Mesenchymal stem cell (in vitro differentiated cells and primary cell): Measurements from ENCODE around the gene EXOC6.
A peak's percentile ranks its signal among the peaks of the same experiment; 100 is the strongest.

Experiments used
- DNase-seq: peaks from one replicate; pipeline ENCODE4 v3.0.0-alpha.2; 2013
- H2AFZ ChIP-seq: one replicate; pipeline ENCODE4 v1.6.1; 2013; ENCODE audit warnings: low read depth, mild to moderate bottlenecking, control low read depth, inconsistent platforms, low read length, moderate library complexity
- H2AK5ac ChIP-seq: 2 replicates; pipeline ENCODE4 v1.6.1; 2013; ENCODE audit warnings: low read length, moderate library complexity, mild to moderate bottlenecking, inconsistent platforms; ENCODE audit not compliant: severe bottlenecking
- H2BK120ac ChIP-seq: one replicate; pipeline ENCODE4 v1.6.1; 2013; ENCODE audit warnings: low read depth, mild to moderate bottlenecking, inconsistent platforms, low read length, moderate library complexity
- H2BK12ac ChIP-seq, 2 experiments: one replicate each; pipeline ENCODE4 v1.6.1; 2013; ENCODE audit warnings: inconsistent platforms in 2 of 2, low read length in 2 of 2, mild to moderate bottlenecking in 2 of 2, moderate library complexity in 2 of 2, control low read depth in 1 of 2
- H2BK15ac ChIP-seq: one replicate; pipeline ENCODE4 v1.6.1; 2013; ENCODE audit warnings: mild to moderate bottlenecking, low read depth, inconsistent platforms; ENCODE audit not compliant: poor library complexity, severe bottlenecking
- H2BK5ac ChIP-seq: 2 replicates; pipeline ENCODE4 v1.6.1; 2013; ENCODE audit warnings: low read depth, mild to moderate bottlenecking, low read length, control low read depth, inconsistent platforms; ENCODE audit not compliant: poor library complexity, severe bottlenecking
- H3K14ac ChIP-seq, 2 experiments: one replicate each; pipeline ENCODE4 v1.6.1; 2013; ENCODE audit warnings: inconsistent platforms in 2 of 2, low read length in 2 of 2, control low read depth in 1 of 2, mild to moderate bottlenecking in 1 of 2, moderate library complexity in 1 of 2
- H3K18ac ChIP-seq, 2 experiments: one replicate each; pipeline ENCODE4 v1.6.1; 2013; ENCODE audit warnings: inconsistent platforms in 2 of 2, low read length in 2 of 2, control low read depth in 1 of 2, low read depth in 1 of 2, mild to moderate bottlenecking in 1 of 2
- H3K23ac ChIP-seq, 2 experiments: one replicate each; pipeline ENCODE4 v1.6.1; 2013; ENCODE audit warnings: inconsistent platforms in 2 of 2, low read length in 2 of 2, mild to moderate bottlenecking in 2 of 2, moderate library complexity in 2 of 2, control low read depth in 1 of 2
- H3K27ac ChIP-seq: 2 replicates; pipeline ENCODE4 v1.5.1; 2013; ENCODE audit warnings: mild to moderate bottlenecking, moderate library complexity, low read length, control low read depth, inconsistent platforms; ENCODE audit not compliant: poor library complexity, severe bottlenecking
- H3K27me3 ChIP-seq, 2 experiments: 2 replicates each; pipeline versions ENCODE4 v1.6.1 to v1.7.0; 2013; ENCODE audit warnings: low read length in 2 of 2, mild to moderate bottlenecking in 2 of 2, moderate library complexity in 2 of 2, control low read depth in 1 of 2, inconsistent platforms in 1 of 2; ENCODE audit not compliant: control insufficient read depth in 1 of 2, insufficient read depth in 1 of 2
- H3K36me3 ChIP-seq, 2 experiments: 2 replicates each; pipeline versions ENCODE4 v1.6.1 to v1.7.0; 2013; ENCODE audit warnings: low read length in 2 of 2, control low read depth in 1 of 2, inconsistent platforms in 1 of 2, low read depth in 1 of 2, mild to moderate bottlenecking in 1 of 2; ENCODE audit not compliant: insufficient read depth in 2 of 2, control insufficient read depth in 1 of 2
- H3K4ac ChIP-seq, 2 experiments: one replicate each; pipeline ENCODE4 v1.6.1; 2013; ENCODE audit warnings: inconsistent platforms in 2 of 2, low read length in 2 of 2, mild to moderate bottlenecking in 2 of 2, moderate library complexity in 2 of 2, control low read depth in 1 of 2, low read depth in 1 of 2
- H3K4me1 ChIP-seq: 2 replicates; pipeline ENCODE4 v1.6.1; 2013; ENCODE audit warnings: low read depth, low read length, control low read depth; ENCODE audit not compliant: control insufficient read depth, insufficient read depth
- H3K4me2 ChIP-seq: 2 replicates; pipeline ENCODE4 v1.6.1; 2013; ENCODE audit warnings: low read length, mild to moderate bottlenecking, inconsistent platforms; ENCODE audit not compliant: poor library complexity, severe bottlenecking
- H3K4me3 ChIP-seq, 2 experiments: 2 replicates each; pipeline versions ENCODE4 v1.5.1 to v1.7.0; 2013; ENCODE audit warnings: low read length in 2 of 2, mild to moderate bottlenecking in 2 of 2, control low read depth in 1 of 2, low read depth in 1 of 2; ENCODE audit not compliant: insufficient read depth in 1 of 2
- H3K79me1 ChIP-seq: replicated peaks from 2 replicates; pipeline ENCODE4 v1.6.1; 2013; ENCODE audit warnings: mild to moderate bottlenecking, control low read depth, low read length, inconsistent platforms; ENCODE audit not compliant: poor library complexity, severe bottlenecking
- H3K9ac ChIP-seq: 2 replicates; pipeline ENCODE4 v1.7.0; 2013; ENCODE audit warnings: mild to moderate bottlenecking, low read length, moderate library complexity
- H3K9me3 ChIP-seq: 2 replicates; pipeline ENCODE4 v1.7.0; 2013; ENCODE audit warnings: mild to moderate bottlenecking, low read length; ENCODE audit not compliant: control insufficient read depth
- H4K8ac ChIP-seq: one replicate; pipeline ENCODE4 v1.6.1; 2013; ENCODE audit warnings: inconsistent platforms, mild to moderate bottlenecking, low read length, moderate library complexity
- H4K91ac ChIP-seq: one replicate; pipeline ENCODE4 v1.6.1; 2013; ENCODE audit warnings: mild to moderate bottlenecking, low read length, inconsistent platforms
- WGBS: methylation state at CpG from one replicate; pipeline ENCODE4 v1.1.7; 2013; ENCODE audit warnings: mixed read lengths; 5-methylcytosine and 5-hydroxymethylcytosine counted together

Gene EXOC6

GRCh38 chr10:93063977-93064660 is 215.8 kb downstream of the EXOC6 start:
- Histone ChIP-seq H2BK120ac (no peak overlapping the region), H2BK5ac (no peak overlapping the region), H3K18ac (no peak overlapping the region), H3K27me3 (peaks cover 93 to 100% of the 10 kb centered on the region in 2 experiments), H4K91ac (no peak overlapping the region), H3K4me1 (peaks cover 43% of the 10 kb centered on the region), H3K14ac (no peak overlapping the region), H3K4me2 (no peak overlapping the region), H2AFZ (no peak overlapping the region), H2BK12ac (no peak overlapping the region), H3K79me1 (no peaks in the 10 kb centered on the region), H3K4ac (no peak overlapping the region), H3K4me3 (no peak overlapping the region), H3K23ac (no peak overlapping the region), H4K8ac (no peak overlapping the region), H2BK15ac (no peak overlapping the region), H3K36me3 (peaks cover 0 to 3% of the 10 kb centered on the region in 2 experiments), H3K9me3 (no peaks in the 10 kb centered on the region), H3K9ac (no peak overlapping the region), H2AK5ac (no peak overlapping the region), H3K27ac (no peak overlapping the region)
- 65% methylated on average over 9 of the region's 9 CpGs for WGBS
- no peak for DNase-seq

- Histone ChIP-seq H3K36me3 (peaks cover 0 to 3% of the 10 kb centered on the region in 2 experiments), H3K23ac (no peak overlapping the region), H3K18ac (no peak overlapping the region), H3K4me2 (no peak overlapping the region), H2BK15ac (no peak overlapping the region), H3K79me1 (no peaks in the 10 kb centered on the region), H2AFZ (no peak overlapping the region), H3K27ac (no peak overlapping the region), H3K14ac (no peak overlapping the region), H4K91ac (no peak overlapping the region), H3K9ac (no peak overlapping the region), H2BK12ac (no peak overlapping the region), H2AK5ac (no peak overlapping the region), H3K9me3 (no peaks in the 10 kb centered on the region), H3K4me3 (no peak overlapping the region), H3K27me3 (peaks cover 97 to 100% of the 10 kb centered on the region in 2 experiments), H4K8ac (peak overlapping the region; percentile 46), H2BK5ac (no peak overlapping the region), H2BK120ac (no peak overlapping the region), H3K4me1 (peaks cover 43% of the 10 kb centered on the region), H3K4ac (no peak overlapping the region)
- DNase-seq, result no peak
- 52% methylated on average over 10 of the region's 12 CpGs for WGBS
These were observed 216.7 kb downstream of the EXOC6 start for GRCh38 chr10:93064874-93065660.

- H3K4ac ChIP-seq, result no peak overlapping the region
- H2AK5ac ChIP-seq, result no peak overlapping the region
- no peak overlapping the region for H2BK15ac ChIP-seq
- H4K8ac ChIP-seq, result peak overlapping the region; percentile 46
- no peak overlapping the region for H3K27ac ChIP-seq
- H3K9me3 ChIP-seq, result no peaks in the 10 kb centered on the region
- H3K27me3 ChIP-seq, result peaks cover 97 to 100% of the 10 kb centered on the region in 2 experiments
- peak overlapping the region in 1 of 2 experiments; percentile 32 for H3K23ac ChIP-seq
- 4% methylated on average over 67 of the region's 81 CpGs for WGBS
- peaks cover 35% of the 10 kb centered on the region for H3K4me1 ChIP-seq
- no peak overlapping the region for H3K14ac ChIP-seq
- H2BK12ac ChIP-seq, result no peak overlapping the region
- no peak overlapping the region for H2AFZ ChIP-seq
- no peaks in the 10 kb centered on the region for H3K79me1 ChIP-seq
- peaks cover 0 to 3% of the 10 kb centered on the region in 2 experiments for H3K36me3 ChIP-seq
- DNase-seq, result no peak
- no peak overlapping the region for H3K9ac ChIP-seq
- H3K18ac ChIP-seq, result no peak overlapping the region
- H3K4me3 ChIP-seq, result no peak overlapping the region
- H3K4me2 ChIP-seq, result peak overlapping the region; percentile 29
- H2BK120ac ChIP-seq, result no peak overlapping the region
- H2BK5ac ChIP-seq, result no peak overlapping the region
- H4K91ac ChIP-seq, result no peak overlapping the region
These were observed 217.6 kb downstream of the EXOC6 start for GRCh38 chr10:93065675-93066543.

- 44% methylated on average over 4 of the region's 11 CpGs for WGBS
- no peak for DNase-seq
- H3K4me2 ChIP-seq, result no peak overlapping the region
- H3K23ac ChIP-seq, result no peak overlapping the region
- no peak overlapping the region for H3K9ac ChIP-seq
- H2BK15ac ChIP-seq, result no peak overlapping the region
- H3K9me3 ChIP-seq, result no peaks in the 10 kb centered on the region
- H3K27me3 ChIP-seq, result peaks cover 96 to 98% of the 10 kb centered on the region in 2 experiments
- no peak overlapping the region for H2BK12ac ChIP-seq
- H4K8ac ChIP-seq, result no peak overlapping the region
- H3K4ac ChIP-seq, result no peak overlapping the region
- no peak overlapping the region for H3K18ac ChIP-seq
- H3K79me1 ChIP-seq, result no peaks in the 10 kb centered on the region
- peaks cover 0 to 3% of the 10 kb centered on the region in 2 experiments for H3K36me3 ChIP-seq
- no peak overlapping the region for H3K14ac ChIP-seq
- no peak overlapping the region for H3K4me3 ChIP-seq
- H2BK120ac ChIP-seq, result no peak overlapping the region
- no peak overlapping the region for H2AK5ac ChIP-seq
- H4K91ac ChIP-seq, result no peak overlapping the region
- no peak overlapping the region for H3K27ac ChIP-seq
- H3K4me1 ChIP-seq, result peaks cover 32% of the 10 kb centered on the region
- H2BK5ac ChIP-seq, result no peak overlapping the region
- no peak overlapping the region for H2AFZ ChIP-seq
These were observed 218.2 kb downstream of the EXOC6 start for GRCh38 chr10:93066544-93066913.
